OCI-LY3 (cell line): Measurements from ENCODE around the gene FAM43A.

Experiments used
- H2AFZ ChIP-seq: fragments of 200-600, 300-600 bp; shearing (Covaris generic); 2 replicates; pipeline ENCODE4 v1.6.0; 2014; ENCODE audit warnings: antibody characterized with exemption, low read depth, low read length
- H3K27ac ChIP-seq: fragments of 200-600, 300-600 bp; sonication (generic); 2 replicates; pipeline ENCODE4 v1.5.1; 2014; ENCODE audit warnings: mild to moderate bottlenecking, low read length, moderate library complexity, mixed read lengths
- H3K27me3 ChIP-seq: fragments of 200-600, 300-600 bp; sonication (generic); 2 replicates; pipeline ENCODE4 v1.6.1; 2014; ENCODE audit warnings: low read depth, low read length, mixed read lengths
- H3K36me3 ChIP-seq: fragments of 200-600, 300-600 bp; sonication (generic); replicated peaks from 2 replicates; pipeline ENCODE3; 2014; ENCODE audit warnings: low read depth, low read length, mixed read lengths
- H3K4me1 ChIP-seq: fragments of 300-600, 200-600 bp; sonication (generic); 2 replicates; pipeline ENCODE4 v1.6.1; 2014; ENCODE audit warnings: low read length, mixed read lengths
- H3K4me2 ChIP-seq: fragments of 200-600, 300-600 bp; sonication (generic); 2 replicates; pipeline ENCODE4 v1.6.1; 2014; ENCODE audit warnings: low read length, mixed read lengths
- H3K4me3 ChIP-seq: fragments of 300-600, 200-600 bp; sonication (generic); 2 replicates; pipeline ENCODE4 v1.5.1; 2014; ENCODE audit warnings: antibody characterized with exemption, mild to moderate bottlenecking, low read length, moderate library complexity
- H3K79me2 ChIP-seq: fragments of 300-600, 200-600 bp; shearing (Covaris generic); 2 replicates; pipeline ENCODE4 v1.6.1; 2014; ENCODE audit warnings: mild to moderate bottlenecking, low read length, mixed read lengths
- H3K9ac ChIP-seq: fragments of 300-600, 200-600 bp; shearing (Covaris generic); 2 replicates; pipeline ENCODE4 v1.6.0; 2014; ENCODE audit warnings: mild to moderate bottlenecking, low read length, moderate library complexity
- H3K9me3 ChIP-seq: fragments of 200-600, 300-600 bp; shearing (Covaris generic); 2 replicates; pipeline ENCODE4 v1.6.1; 2014; ENCODE audit warnings: low read length, mixed read lengths; ENCODE audit not compliant: insufficient read depth
- H4K20me1 ChIP-seq: fragments of 200-600, 300-600 bp; sonication (generic); 2 replicates; pipeline ENCODE4 v1.6.1; 2016; ENCODE audit warnings: low read length, mixed read lengths; ENCODE audit not compliant: insufficient read depth
- CTCF ChIP-seq: fragments of 200-600, 300-600 bp; sonication (generic); IDR thresholded peaks from 2 replicates; pipeline ENCODE4 v1.5.1; 2014; ENCODE audit warnings: antibody characterized with exemption, low read length, low read depth
- EZH2phosphoT487 ChIP-seq: fragments of 200-600 bp; shearing (Covaris generic); IDR thresholded peaks from 2 replicates; pipeline ENCODE4 v1.6.1; 2018; ENCODE audit warnings: antibody characterized with exemption, mixed run types, low read depth

Gene FAM43A

GRCh38 chr3:194686414-194686815 is 732 bp downstream of the FAM43A start:
- Histone ChIP-seq H3K27ac (no peak overlapping the region), H3K4me1 (peaks cover 30% of the 10 kb centered on the region), H2AFZ (no peak overlapping the region)

GRCh38 chr3:194686816-194687637 is 1.3 kb downstream of the FAM43A start:
- Histone ChIP-seq H3K27me3 (no peaks in the 10 kb centered on the region), H3K27ac (no peak overlapping the region), H3K4me2 (no peak overlapping the region), H2AFZ (no peak overlapping the region), H3K36me3 (no peaks in the 10 kb centered on the region), H3K4me1 (peaks cover 35% of the 10 kb centered on the region), H3K4me3 (no peak overlapping the region), H3K9ac (no peak overlapping the region), H3K79me2 (no peaks in the 10 kb centered on the region), H4K20me1 (no peaks in the 10 kb centered on the region), H3K9me3 (no peaks in the 10 kb centered on the region)
- TF ChIP-seq CTCF = no peak
- TF ChIP-seq EZH2phosphoT487 = no peak

More at GRCh38 chr3:194686414-194686815, 732 bp downstream of the FAM43A start:
- H3K4me3 ChIP-seq = peak overlapping the region; percentile 81
- TF ChIP-seq EZH2phosphoT487 (no peak), CTCF (no peak)
- no peaks in the 10 kb centered on the region for H3K9me3 ChIP-seq
- H3K4me2 ChIP-seq = peak overlapping the region; percentile 63
- no peaks in the 10 kb centered on the region for H3K27me3 ChIP-seq
- H4K20me1 ChIP-seq = no peaks in the 10 kb centered on the region
- H3K9ac ChIP-seq = no peak overlapping the region
- H3K79me2 ChIP-seq = no peaks in the 10 kb centered on the region
- no peaks in the 10 kb centered on the region for H3K36me3 ChIP-seq

- Histone ChIP-seq H3K27ac (no peak overlapping the region), H4K20me1 (no peaks in the 10 kb centered on the region), H3K79me2 (no peaks in the 10 kb centered on the region), H3K4me2 (no peak overlapping the region), H3K4me1 (peaks cover 36% of the 10 kb centered on the region), H3K36me3 (no peaks in the 10 kb centered on the region), H3K9ac (no peak overlapping the region), H2AFZ (no peak overlapping the region), H3K9me3 (no peaks in the 10 kb centered on the region), H3K27me3 (no peaks in the 10 kb centered on the region), H3K4me3 (no peak overlapping the region)
- TF ChIP-seq CTCF = no peak
- no peak for TF ChIP-seq EZH2phosphoT487
Measured at GRCh38 chr3:194687638-194688199, 2.0 kb downstream of the FAM43A start.

- H3K4me1 ChIP-seq = peaks cover 37% of the 10 kb centered on the region
- no peak overlapping the region for H3K4me3 ChIP-seq
- H3K9ac ChIP-seq = no peak overlapping the region
- H3K9me3 ChIP-seq = no peaks in the 10 kb centered on the region
- TF ChIP-seq CTCF = no peak
- no peak for TF ChIP-seq EZH2phosphoT487
- no peaks in the 10 kb centered on the region for H3K27me3 ChIP-seq
- H3K4me2 ChIP-seq = no peak overlapping the region
- no peaks in the 10 kb centered on the region for H4K20me1 ChIP-seq
- H3K79me2 ChIP-seq = no peaks in the 10 kb centered on the region
- no peak overlapping the region for H3K27ac ChIP-seq
- no peak overlapping the region for H2AFZ ChIP-seq
- no peaks in the 10 kb centered on the region for H3K36me3 ChIP-seq
Measured at GRCh38 chr3:194688200-194688740, 2.6 kb downstream of the FAM43A start.
